GM12878 (cell line): ENCODE data around the gene PAPOLA. TPM values are rescaled to one million over a fixed set of nuclear protein-coding genes. Genes with fewer than 3 reads are reported as not detected.

Source experiments
- ATAC-seq: fragments of 200-7000 bp; cut with Tn5 transposase; 3 replicates; pipeline ENCODE4 v1.9.1; 2020; ENCODE audit warnings: mild to moderate bottlenecking, moderate library complexity
- BruUV-seq: library from RNA; stranded (reverse); fragments of 400-500 nt; replicated peaks from 2 replicates; lab custom pipeline; 2021; lab: Mats Ljungman, UMichigan
- CTCF ChIA-PET: fragments of 300-600 bp; sonication (Branson Sonifier 250); formaldehyde crosslinking; extraction: SDS; loops from one replicate; lab custom pipeline; 2021; ENCODE audit warnings: inconsistent platforms; lab: Yijun Ruan, JAX
- POLR2A ChIA-PET: fragments of 350-600 bp; formaldehyde crosslinking; extraction: SDS; loops from one replicate; lab custom pipeline; 2021; ENCODE audit warnings: inconsistent platforms; lab: Charles Lee
- RAD21 ChIA-PET: fragments of 300-600 bp; sonication (Branson Sonifier 250); formaldehyde crosslinking; loops from one replicate; lab custom pipeline; 2023; ENCODE audit warnings: antibody characterized with exemption; ENCODE audit not compliant: unreplicated experiment; lab: Charles Lee
- SMC1A ChIA-PET: fragments of 300-600 bp; sonication (Branson Sonifier 250); formaldehyde crosslinking; loops from one replicate; lab custom pipeline; 2023; ENCODE audit not compliant: unreplicated experiment, uncharacterized antibody; lab: Charles Lee
- DNase-seq: peaks from one replicate; pipeline ENCODE4 v3.0.0-alpha.2; 2011; ENCODE audit warnings: low read depth, low spot score
- FAIRE-seq: peaks from 3 replicates; lab custom pipeline; 2011; peaks lifted over from hg19 to GRCh38; lab: Jason Lieb, UNC
- H2AFZ ChIP-seq: 2 replicates; pipeline ENCODE4 v1.6.0; 2011; ENCODE audit warnings: low read depth, low read length, control low read depth; ENCODE audit not compliant: control insufficient read depth
- H3K27ac ChIP-seq: 2 replicates; pipeline ENCODE4 v1.5.1; 2011; ENCODE audit warnings: control low read depth; ENCODE audit not compliant: control insufficient read depth, insufficient read depth
- H3K27me3 ChIP-seq, 2 experiments: replicated peaks in 1 of 2; 2 replicates each; pipeline versions ENCODE4 v1.6.0 to v1.6.1; 2011; ENCODE audit warnings: low read length in 1 of 2; ENCODE audit not compliant: control insufficient read depth in 2 of 2, insufficient read depth in 2 of 2
- H3K36me3 ChIP-seq, 2 experiments: 2 replicates each; pipeline ENCODE4 v1.5.1; 2011; ENCODE audit warnings: low read length in 1 of 2; ENCODE audit not compliant: control insufficient read depth in 2 of 2, insufficient read depth in 2 of 2
- H3K4me1 ChIP-seq: 2 replicates; pipeline ENCODE4 v1.6.1; 2011; ENCODE audit warnings: mild to moderate bottlenecking, low read length, moderate library complexity, mixed read lengths; ENCODE audit not compliant: control insufficient read depth, insufficient read depth
- H3K4me2 ChIP-seq: 2 replicates; pipeline ENCODE4 v1.6.0; 2011; ENCODE audit warnings: control low read depth; ENCODE audit not compliant: control insufficient read depth, insufficient read depth
- H3K4me3 ChIP-seq: fragments of 200-600 bp; sonication (generic); 2 replicates; pipeline ENCODE4 v1.5.1; 2016
- H3K79me2 ChIP-seq: 2 replicates; pipeline ENCODE4 v1.6.0; 2011; ENCODE audit warnings: low read length; ENCODE audit not compliant: control insufficient read depth, insufficient read depth
- H3K9ac ChIP-seq: 2 replicates; pipeline ENCODE4 v1.8.0; 2011; ENCODE audit warnings: low read length, control low read depth, mixed read lengths; ENCODE audit not compliant: control insufficient read depth, insufficient read depth
- H3K9me3 ChIP-seq: replicated peaks from 3 replicates; pipeline ENCODE4 v1.5.1; 2011; ENCODE audit warnings: mild to moderate bottlenecking, low read length; ENCODE audit not compliant: control insufficient read depth, insufficient read depth
- H4K20me1 ChIP-seq: 2 replicates; pipeline ENCODE4 v1.6.0; 2011; ENCODE audit not compliant: control insufficient read depth, insufficient read depth
- ATF7 ChIP-seq: fragments of 450-650 bp; IDR thresholded peaks from 2 replicates; pipeline ENCODE4 v1.6.1; 2016; ENCODE audit warnings: low read depth, mild to moderate bottlenecking
- E2F4 ChIP-seq: IDR thresholded peaks from 2 replicates; pipeline ENCODE4 v1.6.1; 2012; ENCODE audit warnings: low read depth, low read length, improper control_type of control experiment
- MLLT1 ChIP-seq: fragments of 450-650 bp; IDR thresholded peaks from 2 replicates; pipeline ENCODE4 v1.6.1; 2016; ENCODE audit warnings: mild to moderate bottlenecking
- MYB ChIP-seq: fragments of 150-350 bp; IDR thresholded peaks from 2 replicates; pipeline ENCODE4 v1.6.1; 2014; ENCODE audit warnings: mild to moderate bottlenecking, low read depth, low read length, borderline replicate concordance
- NBN ChIP-seq: fragments of 450-650 bp; IDR thresholded peaks from 2 replicates; pipeline ENCODE4 v1.6.1; 2016
- NKRF ChIP-seq: fragments of 450-650 bp; conservative IDR thresholded peaks from 2 replicates; pipeline ENCODE4 v1.6.1; 2017; ENCODE audit warnings: mild to moderate bottlenecking, moderate library complexity
- PAX8 ChIP-seq: fragments of 450-650 bp; IDR thresholded peaks from 2 replicates; pipeline ENCODE4 v1.6.1; 2017; ENCODE audit warnings: mild to moderate bottlenecking, moderate library complexity
- POLR2A ChIP-seq: IDR thresholded peaks from 2 replicates; pipeline ENCODE4 v1.6.1; 2011; ENCODE audit warnings: low read depth, mild to moderate bottlenecking, low read length
- POLR2AphosphoS5 ChIP-seq: IDR thresholded peaks from 2 replicates; pipeline ENCODE4 v1.6.1; 2011; ENCODE audit warnings: mild to moderate bottlenecking, low read length, inconsistent platforms
- RB1 ChIP-seq: fragments of 450-650 bp; formaldehyde crosslinking; IDR thresholded peaks from 2 replicates; pipeline ENCODE4 v1.6.1; 2017; ENCODE audit warnings: mild to moderate bottlenecking, borderline replicate concordance
- RBBP5 ChIP-seq: fragments of 200-600 bp; sonication (generic); conservative IDR thresholded peaks from 2 replicates; pipeline ENCODE4 v1.6.1; 2016
- RCOR1 ChIP-seq: conservative IDR thresholded peaks from 2 replicates; pipeline ENCODE4 v1.6.1; 2012; ENCODE audit warnings: low read depth, low read length, improper control_type of control experiment
- SIX5 ChIP-seq: IDR thresholded peaks from 2 replicates; pipeline ENCODE4 v1.6.1; 2011; ENCODE audit warnings: mild to moderate bottlenecking, low read depth, low read length, moderate library complexity; ENCODE audit not compliant: severe bottlenecking
- SPI1 ChIP-seq: IDR thresholded peaks from 2 replicates; pipeline ENCODE4 v1.6.1; 2011; ENCODE audit warnings: low read depth, mild to moderate bottlenecking, low read length, moderate library complexity, borderline replicate concordance; ENCODE audit not compliant: insufficient read depth
- SREBF1 ChIP-seq: IDR thresholded peaks from 2 replicates; pipeline ENCODE4 v1.6.1; 2012; ENCODE audit warnings: mild to moderate bottlenecking, low read length
- TAF1 ChIP-seq: IDR thresholded peaks from 2 replicates; pipeline ENCODE4 v1.6.1; 2011; ENCODE audit warnings: mild to moderate bottlenecking, low read depth, low read length, borderline replicate concordance
- ZNF217 ChIP-seq: fragments of 450-650 bp; IDR thresholded peaks from 2 replicates; pipeline ENCODE4 v1.6.1; 2017; ENCODE audit warnings: antibody characterized with exemption, mild to moderate bottlenecking
- ZZZ3 ChIP-seq: IDR thresholded peaks from 2 replicates; pipeline ENCODE4 v1.6.1; 2011; ENCODE audit warnings: low read depth; ENCODE audit not compliant: control insufficient read depth, insufficient read length
- WGBS: methylation state at CpG from one replicate; pipeline ENCODE4 v1.1.6; 2016; ENCODE audit warnings: low lambda C conversion rate; ENCODE audit not compliant: insufficient replicate concordance, insufficient coverage; ENCODE audit errors: missing lambda C conversion rate; 5-methylcytosine and 5-hydroxymethylcytosine counted together
- in situ Hi-C: fragments of 300-500 bp; cut with MboI; formaldehyde crosslinking; loops from 9 replicates; pipeline ENCODE4 v1.14.3; 2018; ENCODE audit warnings: mixed read lengths
- intact Hi-C: fragments of 100-400 bp; cut with micrococcal nuclease; formaldehyde crosslinking; loops from one replicate; pipeline ENCODE4 v1.14.2; 2022; ENCODE audit not compliant: unreplicated experiment
- polyA plus RNA-seq, 11 experiments: library from polyadenylated mRNA; depleted of rRNA in 4 of 11; unstranded in 6 of 11; stranded (reverse) in 5 of 11; fragments of >200 nt; fragmentation: Nextera tagmentation in 4 of 11; fragmentation: Illumina TruSeq in 1 of 11; extraction: Ambion mirVana in 4 of 11; extraction: Trizol in 1 of 11; gene quantifications; 1 replicate in 1 of 11; 2 replicates in 10 of 11; pipeline versions ENCODE4 v1.2.1 to v1.2.3, GENCODE V29; 2011 to 2016; ENCODE audit warnings: inconsistent platforms in 2 of 11, missing spikeins in 2 of 11, low read depth in 1 of 11
- total RNA-seq, 4 experiments: library from RNA; depleted of rRNA in 3 of 4; stranded (reverse); fragments of >200 nt in 3 of 4; fragmentation: Illumina TruSeq in 1 of 4; extraction: Trizol in 1 of 4; gene quantifications; 2 replicates each; pipeline versions ENCODE4 v1.2.1 to v1.2.3, GENCODE V29; 2013 to 2021

PAPOLA gene
- total and polyA plus RNA-seq, 10 of the 15 experiments (the other 5 are each of a cell fraction or from before 2014, with no cell fraction given) = 46.0 to 185 (median 114) TPM

GRCh38 chr14:96576359-96576758 lies 74.2 kb downstream of the PAPOLA start:
- intact Hi-C loops = no loop called here
- BruUV-seq = no TSS peak
- H3K9me3 ChIP-seq = no peaks in the 10 kb centered on the region
- ChIA-PET RAD21 (interaction anchor here (1.1 kb wide), 1 partner anchor 165 kb away, joined by 4 read pairs; no protein-coding TSS in a partner anchor), SMC1A (interaction anchor here (1.0 to 1.7 kb wide), 3 partner anchors 10 to 164 kb away, joined by 3 to 7 read pairs (median 5); no protein-coding TSS in a partner anchor), POLR2A (no interaction called here), CTCF (interaction anchor here (0.6 to 2.7 kb wide), 6 partner anchors 9 to 209 kb away, joined by 3 to 14 read pairs (median 4); no protein-coding TSS in a partner anchor)
- ATAC-seq (peak; percentile 26; the same call in 2 of the 3 replicates), FAIRE-seq (no peak), DNase-seq (no peak)
- no peaks in the 10 kb centered on the region for H3K27me3 ChIP-seq
- H3K9ac ChIP-seq = no peak overlapping the region
- H3K36me3 ChIP-seq = peaks cover 0 to 4% of the 10 kb centered on the region in 2 experiments; a peak in 1 of 4 replicates
- 28% methylated on average over 6 of the region's 6 CpGs for WGBS
- in situ Hi-C loops = no loop called here
- no peaks in the 10 kb centered on the region for H4K20me1 ChIP-seq
- no peak overlapping the region for H3K4me3 ChIP-seq
- no peaks in the 10 kb centered on the region for H3K79me2 ChIP-seq
- H3K4me1 ChIP-seq = no peaks in the 10 kb centered on the region
- H2AFZ ChIP-seq = no peak overlapping the region
- H3K4me2 ChIP-seq = no peak overlapping the region
- no peak overlapping the region for H3K27ac ChIP-seq
- TF ChIP-seq RB1 (no peak), MLLT1 (no peak), SIX5 (no peak), SPI1 (no peak), POLR2AphosphoS5 (no peak), PAX8 (no peak), ZZZ3 (no peak), RCOR1 (no peak), TAF1 (no peak), ATF7 (no peak), POLR2A (no peak), E2F4 (no peak), RBBP5 (no peak), SREBF1 (no peak), MYB (no peak), NKRF (no peak), ZNF217 (no peak), NBN (no peak)
